Activated T-cell treated with anti-CD3 and anti-CD28 coated beads, Interleukin-2, amount 50 U/mL, for 72 hours (primary cell): ENCODE results near the gene RNF217. TPM values are rescaled to one million over a fixed set of nuclear protein-coding genes. Genes with fewer than 3 reads are reported as not detected.
"Not testable (repeated sequence)": the region's sequence is repeated elsewhere in the genome, so short reads cannot be mapped to it uniquely, and the experiment has no call there.

Source experiments
- ATAC-seq, 2 donors: fragments of 150-1000 bp; cut with Tn5 transposase; replicated peaks in 1 of 2; 2 replicates each; pipeline ENCODE4 v1.10.0; 2021; ENCODE audit warnings: moderate library complexity in 2 of 2, mild to moderate bottlenecking in 1 of 2
- DNase-seq, 2 donors: peaks; one replicate each; pipeline ENCODE4 v3.0.0; 2021 to 2022; ENCODE audit warnings: mixed read lengths in 1 of 2
- H3K27ac Mint-ChIP-seq: one replicate; pipeline ENCODE4 v1.8.0; 2022; ENCODE audit warnings: mild to moderate bottlenecking, moderate library complexity, mixed read lengths
- H3K27me3 Mint-ChIP-seq: one replicate; pipeline ENCODE4 v1.8.0; 2022; ENCODE audit warnings: low read depth, mixed read lengths
- H3K36me3 Mint-ChIP-seq, 2 donors: one replicate each; pipeline ENCODE4 v1.8.0; 2022; ENCODE audit warnings: mixed read lengths in 2 of 2, mild to moderate bottlenecking in 1 of 2; ENCODE audit not compliant: insufficient read depth in 2 of 2
- H3K4me1 Mint-ChIP-seq: one replicate; pipeline ENCODE4 v1.8.0; 2022; ENCODE audit warnings: low read depth, mixed read lengths
- H3K4me3 Mint-ChIP-seq, 2 donors: one replicate each; pipeline ENCODE4 v1.8.0; 2022; ENCODE audit warnings: mild to moderate bottlenecking in 2 of 2, mixed read lengths in 2 of 2, moderate library complexity in 2 of 2
- H3K9me3 Mint-ChIP-seq, 2 donors: one replicate each; pipeline ENCODE4 v1.8.0; 2022; ENCODE audit warnings: mixed read lengths in 2 of 2
- total RNA-seq, 2 donors: library from RNA; stranded (reverse); gene quantifications; one replicate each; pipeline ENCODE4 v1.2.3, GENCODE V29; 2022

Gene RNF217
- total RNA-seq, 2 donors from 2014 or later = 1.2 to 1.9 TPM

DNA sequence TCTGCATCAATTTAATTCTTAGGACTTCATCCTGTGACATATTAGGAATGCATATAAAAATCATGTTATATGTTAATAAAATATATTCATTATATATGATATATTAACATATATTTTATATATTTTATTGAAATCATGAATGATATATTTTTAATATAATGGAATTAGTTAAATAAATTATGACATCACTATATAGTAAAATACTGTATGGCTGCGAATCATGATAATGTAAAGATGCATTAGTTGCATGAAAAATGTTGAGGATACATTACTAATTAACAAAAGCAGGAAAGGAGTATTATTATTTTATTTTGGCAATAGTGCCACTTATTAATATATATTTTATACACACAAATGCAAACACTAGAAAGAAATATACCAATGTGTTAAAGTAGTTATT, 8.4 kb upstream of the RNF217 start:
- Mint-ChIP-seq H3K27ac (no peak overlapping the region), H3K36me3 (no peaks in the 10 kb centered on the region), H3K4me3 (no peak overlapping the region), H3K9me3 (peaks cover 0 to 2% of the 10 kb centered on the region in 2 donors), H3K27me3 (peaks cover 29% of the 10 kb centered on the region), H3K4me1 (peaks cover 9% of the 10 kb centered on the region)
- no peak for ATAC-seq
- no peak for DNase-seq

DNA sequence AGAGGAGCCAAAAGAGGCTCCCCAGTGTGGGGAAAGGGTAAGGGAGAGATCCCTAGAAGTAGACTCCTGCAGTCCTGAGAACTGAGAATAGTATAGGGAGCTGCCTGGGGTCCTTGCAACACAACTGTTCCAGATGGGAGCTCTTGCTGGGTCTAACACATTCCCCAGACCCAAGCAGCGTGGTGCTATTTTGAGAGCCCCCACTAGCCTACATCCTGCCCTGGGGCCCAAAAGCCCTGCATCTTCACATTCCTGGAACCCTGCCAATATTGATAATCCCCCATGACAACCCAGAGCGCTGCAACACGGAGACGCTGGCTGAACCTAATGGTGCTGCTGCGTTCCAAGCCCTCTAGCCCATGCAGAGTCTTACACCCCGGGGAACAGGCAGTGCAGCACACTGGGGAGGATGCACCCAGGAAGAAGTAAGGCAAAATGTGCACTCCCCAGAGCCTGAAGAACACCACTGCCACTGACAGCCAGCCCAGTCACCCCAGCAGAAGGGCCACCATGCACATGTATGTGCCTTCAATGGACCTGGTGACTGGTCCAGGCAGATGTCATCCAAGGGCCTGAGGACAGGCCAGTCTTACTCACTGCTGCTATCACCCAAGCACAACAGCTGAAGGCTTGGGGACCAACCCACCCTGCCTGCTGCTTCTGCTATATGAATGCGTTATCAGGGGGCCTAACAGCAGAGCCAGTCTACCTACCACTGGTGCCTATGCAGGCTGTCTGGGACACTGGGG, 7.0 kb upstream of the RNF217 start:
- no peak for DNase-seq
- H3K4me3 Mint-ChIP-seq = no peak overlapping the region
- H3K27me3 Mint-ChIP-seq = peaks cover 38% of the 10 kb centered on the region
- no peaks in the 10 kb centered on the region for H3K36me3 Mint-ChIP-seq
- H3K4me1 Mint-ChIP-seq = peaks cover 17% of the 10 kb centered on the region
- peaks cover 0 to 2% of the 10 kb centered on the region in 2 donors for H3K9me3 Mint-ChIP-seq
- H3K27ac Mint-ChIP-seq = no peak overlapping the region
- no peak for ATAC-seq

DNA sequence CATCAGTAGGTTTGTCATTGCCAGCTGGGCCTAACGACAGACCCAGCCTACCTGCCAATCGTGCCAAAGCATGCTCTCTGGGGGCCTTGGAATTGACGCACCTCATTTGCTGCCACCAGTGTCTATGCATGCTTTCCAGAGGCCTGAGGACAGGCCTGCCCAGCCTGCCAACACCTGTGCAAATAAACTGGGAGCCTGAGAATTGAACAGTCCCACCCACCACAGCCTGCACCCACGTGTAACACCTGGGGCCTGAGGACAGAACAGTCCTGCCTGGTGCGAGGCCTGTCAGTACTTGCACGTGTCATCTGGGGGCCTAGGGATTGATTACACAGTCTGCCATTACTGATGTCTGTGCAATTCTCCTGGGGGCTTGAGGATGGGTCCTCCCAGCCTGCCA, 6.2 kb upstream of the RNF217 start:
- H3K9me3 Mint-ChIP-seq = peaks cover 0 to 2% of the 10 kb centered on the region in 2 donors
- H3K4me3 Mint-ChIP-seq = no peak overlapping the region
- H3K27ac Mint-ChIP-seq = no peak overlapping the region
- ATAC-seq (no peak), DNase-seq (no peak)
- H3K4me1 Mint-ChIP-seq = peaks cover 17% of the 10 kb centered on the region
- no peaks in the 10 kb centered on the region for H3K36me3 Mint-ChIP-seq
- peaks cover 40% of the 10 kb centered on the region for H3K27me3 Mint-ChIP-seq

DNA sequence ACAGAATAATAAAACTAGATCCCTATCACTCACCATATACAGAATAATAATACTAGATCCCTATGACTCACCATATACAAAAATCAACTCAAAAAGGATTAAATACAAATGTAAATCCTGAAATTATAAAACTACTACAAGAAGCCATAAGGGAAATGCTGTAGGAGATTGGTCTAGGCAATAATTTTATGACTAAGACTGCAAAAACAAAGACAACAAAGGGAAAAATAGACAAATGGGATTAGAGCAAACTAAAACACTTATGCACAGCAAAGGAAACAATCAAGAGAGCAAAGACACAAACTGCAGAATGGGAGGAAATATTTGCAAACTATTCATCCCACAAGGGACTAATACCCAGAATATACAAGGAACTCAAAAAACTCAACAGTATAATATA, 4.1 kb upstream of the RNF217 start:
- Mint-ChIP-seq H3K27ac (no peak overlapping the region), H3K4me1 (peaks cover 27% of the 10 kb centered on the region), H3K9me3 (peaks cover 0 to 2% of the 10 kb centered on the region in 2 donors), H3K27me3 (peaks cover 49% of the 10 kb centered on the region), H3K36me3 (peaks cover 3% of the 10 kb centered on the region in 2 donors), H3K4me3 (no peak overlapping the region)
- DNase-seq = no peak
- ATAC-seq = no peak

DNA sequence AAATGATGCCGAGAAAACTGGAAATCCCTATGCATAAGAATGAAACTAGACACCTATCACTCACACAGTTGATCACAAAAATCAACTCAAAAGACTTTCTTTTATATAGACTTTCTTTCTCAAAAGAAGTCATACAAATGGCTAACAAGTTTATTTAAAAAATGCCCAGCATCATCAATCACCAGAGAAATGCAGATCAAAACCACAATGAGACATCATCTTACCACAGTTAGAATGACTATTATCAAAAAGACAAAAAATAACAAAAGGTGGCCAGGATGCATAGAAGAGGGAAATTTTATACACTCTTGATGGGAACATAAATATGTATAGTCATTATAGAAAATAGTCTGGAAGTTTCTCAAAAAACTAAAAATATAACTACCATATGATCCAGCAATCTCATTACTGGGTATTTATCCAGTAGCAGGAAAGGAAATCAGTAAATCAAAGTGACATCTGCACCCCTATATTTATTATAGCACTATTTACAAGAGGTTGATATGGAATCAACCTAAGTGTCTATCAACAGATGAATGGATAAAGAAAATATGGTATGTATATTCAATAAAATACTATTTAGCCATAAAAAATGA, 3.4 kb upstream of the RNF217 start:
- DNase-seq = no peak
- no peak overlapping the region for H3K4me3 Mint-ChIP-seq
- H3K4me1 Mint-ChIP-seq = peaks cover 34% of the 10 kb centered on the region
- peak; percentile 26 to 38 for ATAC-seq
- H3K27me3 Mint-ChIP-seq = peaks cover 56% of the 10 kb centered on the region
- no peak overlapping the region for H3K27ac Mint-ChIP-seq
- H3K9me3 Mint-ChIP-seq = peaks cover 0 to 2% of the 10 kb centered on the region in 2 donors
- peaks cover 3 to 4% of the 10 kb centered on the region in 2 donors for H3K36me3 Mint-ChIP-seq

DNA sequence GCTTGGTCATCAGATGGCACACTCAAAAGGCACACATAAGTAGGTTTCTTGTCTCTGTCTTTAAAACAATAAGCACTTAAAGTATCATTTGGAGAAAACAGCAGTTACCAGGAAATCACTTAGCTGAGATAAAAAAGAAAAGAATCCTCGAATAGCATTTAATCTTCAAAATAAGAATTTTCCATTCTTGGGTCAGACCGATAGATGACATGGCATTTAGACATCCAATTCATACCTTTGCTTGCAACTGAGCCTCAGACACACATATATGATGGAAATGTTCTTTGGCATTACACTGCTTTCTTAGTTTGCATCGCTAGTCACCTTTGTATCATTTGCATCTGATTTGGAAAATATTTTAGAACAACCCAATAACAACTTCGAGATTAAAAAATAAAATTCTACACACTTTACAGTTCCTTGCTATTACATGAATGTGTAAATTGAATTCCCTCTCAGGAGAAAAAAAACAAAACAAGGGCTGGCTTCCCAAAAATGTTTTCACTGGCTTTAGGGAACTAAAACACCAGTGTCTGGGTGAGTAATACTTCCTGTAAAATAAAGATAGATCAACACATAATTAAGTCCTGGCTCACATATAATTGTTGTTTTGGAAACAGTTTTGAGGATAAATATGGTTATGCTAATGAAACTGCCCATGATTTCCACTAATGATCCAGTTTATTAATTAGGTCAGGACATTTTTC, 1.3 kb upstream of the RNF217 start:
- Mint-ChIP-seq H3K4me3 (peak overlapping the region; percentile 82 to 90), H3K9me3 (peaks cover 0 to 2% of the 10 kb centered on the region in 2 donors), H3K4me1 (peaks cover 38% of the 10 kb centered on the region), H3K27me3 (peaks cover 73% of the 10 kb centered on the region), H3K36me3 (peaks cover 3 to 4% of the 10 kb centered on the region in 2 donors), H3K27ac (no peak overlapping the region)
- DNase-seq (no peak), ATAC-seq (no peak)

DNA sequence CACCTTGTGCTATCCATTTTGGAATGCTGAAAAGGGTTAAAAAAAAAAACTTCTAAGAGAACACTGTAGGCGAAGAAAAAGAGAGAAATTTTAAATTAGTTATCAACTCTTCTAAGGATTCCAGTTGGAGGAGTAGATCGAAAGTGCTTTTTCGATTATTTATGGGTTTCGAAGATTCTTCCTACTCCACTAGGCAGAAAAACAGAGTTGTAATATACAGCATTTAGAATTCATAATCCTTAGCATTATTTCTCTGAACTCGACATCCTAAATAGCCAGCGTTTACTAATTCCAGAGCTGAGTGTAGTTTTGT, 817 bp upstream of the RNF217 start:
- Mint-ChIP-seq H3K27ac (no peak overlapping the region), H3K27me3 (peaks cover 76% of the 10 kb centered on the region), H3K4me3 (peak overlapping the region; percentile 82 to 90), H3K4me1 (peaks cover 38% of the 10 kb centered on the region), H3K36me3 (peaks cover 3 to 4% of the 10 kb centered on the region in 2 donors), H3K9me3 (peaks cover 0 to 2% of the 10 kb centered on the region in 2 donors)
- no peak for DNase-seq
- ATAC-seq = no peak

DNA sequence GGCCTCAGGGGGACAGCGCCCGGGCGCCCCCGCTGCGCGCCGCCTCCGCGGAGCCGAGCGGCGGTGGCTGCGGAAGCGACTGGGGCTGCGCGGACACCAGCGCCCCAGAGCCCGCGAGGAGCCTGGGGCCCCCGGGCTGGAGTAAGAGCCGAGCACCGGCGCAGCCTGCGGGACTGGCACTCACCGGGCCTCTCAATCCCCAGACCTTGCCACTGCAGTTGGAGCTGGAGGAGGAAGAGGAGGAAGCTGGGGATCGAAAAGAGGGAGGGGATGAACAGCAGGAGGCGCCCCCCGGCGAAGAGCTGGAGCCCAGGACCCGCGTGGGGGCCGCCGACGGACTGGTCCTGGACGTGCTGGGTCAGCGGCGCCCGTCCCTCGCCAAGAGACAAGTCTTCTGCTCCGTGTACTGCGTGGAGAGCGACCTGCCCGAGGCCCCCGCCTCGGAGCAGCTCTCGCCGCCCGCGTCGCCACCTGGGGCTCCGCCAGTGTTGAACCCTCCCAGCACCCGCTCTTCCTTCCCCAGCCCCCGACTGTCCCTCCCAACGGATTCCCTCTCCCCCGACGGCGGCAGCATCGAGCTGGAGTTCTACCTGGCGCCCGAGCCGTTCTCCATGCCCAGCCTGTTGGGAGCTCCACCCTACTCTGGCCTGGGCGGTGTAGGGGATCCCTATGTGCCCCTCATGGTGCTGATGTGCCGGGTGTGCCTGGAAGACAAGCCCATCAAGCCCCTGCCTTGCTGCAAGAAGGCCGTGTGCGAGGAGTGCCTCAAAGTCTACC, 590 bp downstream of the RNF217 start:
- Mint-ChIP-seq H3K9me3 (peaks cover 0 to 2% of the 10 kb centered on the region in 2 donors), H3K4me1 (peaks cover 38% of the 10 kb centered on the region), H3K27ac (no peak overlapping the region), H3K36me3 (peaks cover 3 to 4% of the 10 kb centered on the region in 2 donors), H3K4me3 (peak overlapping the region; percentile 68 to 83), H3K27me3 (peaks cover 64% of the 10 kb centered on the region)
- peak; percentile 14 to 25 for DNase-seq
- peak; percentile 69 to 71 for ATAC-seq

DNA sequence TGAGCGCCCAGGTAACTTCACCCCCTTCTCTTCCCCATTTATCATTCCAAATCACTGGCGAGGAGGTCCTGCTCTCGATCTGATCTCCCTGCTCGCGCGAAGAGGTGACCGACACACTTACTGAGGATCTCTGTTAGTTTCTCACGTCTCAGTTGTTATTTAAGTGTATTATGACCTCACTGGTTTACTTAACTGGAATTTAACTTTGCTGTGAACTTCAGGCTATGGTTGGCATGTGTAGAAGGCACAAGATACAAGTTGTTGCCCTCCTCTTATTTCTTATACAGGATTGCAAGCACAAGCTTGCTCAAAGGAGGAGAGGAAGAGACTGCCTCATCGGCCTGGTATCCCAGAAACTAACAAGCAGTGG, 1.2 kb downstream of the RNF217 start:
- Mint-ChIP-seq H3K36me3 (peaks cover 3 to 4% of the 10 kb centered on the region in 2 donors), H3K27ac (peak overlapping the region; percentile 7), H3K27me3 (peaks cover 58% of the 10 kb centered on the region), H3K9me3 (no peaks in the 10 kb centered on the region), H3K4me1 (peaks cover 33% of the 10 kb centered on the region), H3K4me3 (peak overlapping the region; percentile 68 to 83)
- ATAC-seq (no peak), DNase-seq (no peak)

DNA sequence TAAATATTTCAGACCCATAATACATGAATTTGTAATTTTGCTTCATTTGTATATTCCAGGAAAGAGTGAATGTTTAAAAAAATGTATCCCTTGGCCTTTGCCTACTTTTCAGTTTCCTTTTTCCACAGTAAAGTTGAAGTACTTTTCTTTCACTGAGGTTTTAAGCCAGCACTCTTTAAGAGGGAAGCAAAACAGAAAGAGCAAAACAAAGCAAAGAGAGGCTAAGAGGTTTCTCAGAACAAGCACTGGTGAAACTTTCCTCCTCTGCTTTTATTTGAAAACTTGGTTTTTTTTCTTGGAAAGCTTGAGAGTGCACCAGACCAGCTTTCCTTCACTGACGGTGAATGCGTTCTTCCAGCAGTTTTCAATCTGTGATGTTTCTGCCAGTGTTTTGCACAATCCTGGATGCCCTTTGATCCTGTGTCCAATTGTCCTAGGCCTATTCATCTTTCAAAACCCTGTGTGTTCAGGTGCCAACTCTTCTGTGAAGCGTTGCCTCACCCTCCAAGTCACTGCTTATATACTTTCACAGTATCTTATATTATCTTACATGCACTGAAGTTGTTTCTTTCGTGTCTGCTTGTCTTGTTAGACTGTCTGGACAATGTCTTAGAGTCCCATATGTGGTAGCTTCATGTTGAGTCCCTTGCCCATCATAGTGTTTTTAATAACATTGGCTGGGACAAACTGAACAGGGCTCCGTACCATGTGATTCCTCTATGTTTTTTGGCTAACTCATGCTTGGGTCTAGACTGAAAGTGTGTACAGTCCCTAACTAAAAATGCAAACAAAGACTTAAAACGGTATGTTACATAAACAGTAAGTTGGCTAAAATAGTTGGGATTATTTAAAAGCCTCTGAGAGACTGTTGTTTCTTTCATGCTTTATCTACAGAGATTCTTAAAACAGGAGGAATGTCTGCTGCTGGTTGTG, 1.9 kb downstream of the RNF217 start:
- ATAC-seq = no peak
- peak overlapping the region in 1 of 2 donors; percentile 68 for H3K4me3 Mint-ChIP-seq
- no peak for DNase-seq
- no peak overlapping the region for H3K27ac Mint-ChIP-seq
- no peaks in the 10 kb centered on the region for H3K9me3 Mint-ChIP-seq
- H3K27me3 Mint-ChIP-seq = peaks cover 58% of the 10 kb centered on the region
- H3K4me1 Mint-ChIP-seq = peaks cover 26% of the 10 kb centered on the region
- peaks cover 3 to 4% of the 10 kb centered on the region in 2 donors for H3K36me3 Mint-ChIP-seq

DNA sequence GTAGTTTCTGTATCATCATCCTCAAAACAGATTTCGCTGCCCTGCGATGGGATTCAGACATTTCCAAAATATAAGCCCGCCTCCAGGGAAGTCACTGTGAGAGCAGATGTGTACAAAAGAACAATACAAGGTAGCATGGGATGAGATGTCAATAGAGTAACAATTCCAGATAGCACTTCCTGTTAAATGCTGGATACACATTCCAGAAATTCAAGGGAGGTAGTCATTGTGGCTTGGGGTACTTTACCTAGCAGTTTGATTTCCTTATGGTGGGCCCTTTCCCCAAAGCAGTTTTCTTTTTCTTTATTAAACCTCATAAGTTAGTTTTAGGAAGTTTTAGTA, 2.5 kb downstream of the RNF217 start:
- no peak overlapping the region for H3K27ac Mint-ChIP-seq
- peaks cover 3 to 4% of the 10 kb centered on the region in 2 donors for H3K36me3 Mint-ChIP-seq
- peaks cover 55% of the 10 kb centered on the region for H3K27me3 Mint-ChIP-seq
- DNase-seq (no peak), ATAC-seq (no peak)
- H3K4me1 Mint-ChIP-seq = peaks cover 21% of the 10 kb centered on the region
- no peak overlapping the region for H3K4me3 Mint-ChIP-seq
- H3K9me3 Mint-ChIP-seq = no peaks in the 10 kb centered on the region

DNA sequence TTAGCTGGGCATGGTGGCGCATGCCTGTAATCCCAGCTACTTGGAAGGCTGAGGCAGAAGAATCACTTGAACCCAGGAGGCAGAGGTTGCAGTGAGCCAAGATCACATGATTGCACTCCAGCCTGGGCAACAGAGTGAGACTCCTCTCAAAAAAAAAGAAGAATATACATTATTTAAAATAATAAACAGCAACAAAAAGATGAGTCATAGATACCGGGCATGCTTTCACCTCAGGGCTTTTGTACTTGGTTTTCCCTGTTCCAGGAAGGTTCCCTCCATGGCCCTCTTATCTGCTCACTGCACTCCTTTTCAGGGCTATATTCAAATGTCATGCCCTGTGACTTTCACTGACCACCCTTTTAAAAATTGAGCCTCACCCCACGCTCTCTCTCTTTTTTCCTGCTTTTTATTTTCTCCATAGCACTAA, 3.2 kb downstream of the RNF217 start:
- not testable (repeated sequence) for H3K27ac Mint-ChIP-seq, DNase-seq, H3K9me3 Mint-ChIP-seq, H3K4me3 Mint-ChIP-seq, ATAC-seq, H3K36me3 Mint-ChIP-seq
- Mint-ChIP-seq H3K27me3 (peaks cover 47% of the 10 kb centered on the region), H3K4me1 (peaks cover 21% of the 10 kb centered on the region)
